Immature natural killer cell (primary cell): ENCODE results near the gene MLPH. TPM values are rescaled to one million over a fixed set of nuclear protein-coding genes. Genes with fewer than 3 reads are reported as not detected.

Experiments used
- DNase-seq, 3 donors: peaks; one replicate each; pipeline ENCODE4 v3.0.0; 2022; ENCODE audit warnings: mixed read lengths in 1 of 3
- H3K27ac Mint-ChIP-seq, 6 donors: one replicate each; pipeline ENCODE4 v1.8.0; 2020; ENCODE audit warnings: mixed read lengths in 6 of 6, mild to moderate bottlenecking in 5 of 6, inconsistent platforms in 4 of 6, moderate library complexity in 3 of 6
- H3K27me3 Mint-ChIP-seq, 3 donors: one replicate each; pipeline ENCODE4 v1.8.0; 2020 to 2021; ENCODE audit warnings: low read depth in 3 of 3, mild to moderate bottlenecking in 3 of 3, mixed read lengths in 3 of 3, moderate library complexity in 3 of 3, inconsistent platforms in 1 of 3
- H3K36me3 Mint-ChIP-seq, 3 donors: one replicate each; pipeline ENCODE4 v1.8.0; 2020; ENCODE audit warnings: mixed read lengths in 3 of 3, inconsistent platforms in 2 of 3, mild to moderate bottlenecking in 2 of 3
- H3K4me1 Mint-ChIP-seq, 2 donors: one replicate each; pipeline ENCODE4 v1.8.0; 2020; ENCODE audit warnings: inconsistent platforms in 2 of 2, mild to moderate bottlenecking in 2 of 2, mixed read lengths in 2 of 2, moderate library complexity in 1 of 2
- H3K4me3 Mint-ChIP-seq, 5 donors: one replicate each; pipeline ENCODE4 v1.8.0; 2020; ENCODE audit warnings: mild to moderate bottlenecking in 5 of 5, mixed read lengths in 5 of 5, inconsistent platforms in 3 of 5, moderate library complexity in 3 of 5
- H3K9me3 Mint-ChIP-seq, 6 donors: one replicate each; pipeline ENCODE4 v1.8.0; 2020; ENCODE audit warnings: mild to moderate bottlenecking in 6 of 6, mixed read lengths in 6 of 6, inconsistent platforms in 4 of 6, moderate library complexity in 3 of 6
- polyA plus RNA-seq, 3 donors: library from polyadenylated mRNA; unstranded; fragments of 300-500 nt; fragmentation: Illumina TruSeq; gene quantifications; one replicate each; pipeline ENCODE4 v1.2.3, GENCODE V29; 2021

MLPH gene
- polyA plus RNA-seq, 3 donors from 2014 or later: not detected

GRCh38 chr2:237505188-237505939 is 18.3 kb downstream of the MLPH start:
- H3K9me3 Mint-ChIP-seq: no peaks in the 10 kb centered on the region
- no peaks in the 10 kb centered on the region for H3K36me3 Mint-ChIP-seq
- H3K4me3 Mint-ChIP-seq: no peak overlapping the region
- no peaks in the 10 kb centered on the region for H3K4me1 Mint-ChIP-seq
- H3K27me3 Mint-ChIP-seq: peaks cover 4 to 20% (median 8%) of the 10 kb centered on the region in 3 donors
- no peak overlapping the region for H3K27ac Mint-ChIP-seq
- DNase-seq: no peak

- no peaks in the 10 kb centered on the region for H3K36me3 Mint-ChIP-seq
- peaks cover 2 to 14% (median 3%) of the 10 kb centered on the region in 3 donors for H3K27me3 Mint-ChIP-seq
- DNase-seq: no peak
- no peaks in the 10 kb centered on the region for H3K9me3 Mint-ChIP-seq
- no peaks in the 10 kb centered on the region for H3K4me1 Mint-ChIP-seq
- H3K27ac Mint-ChIP-seq: no peak overlapping the region
- H3K4me3 Mint-ChIP-seq: no peak overlapping the region
Observed at GRCh38 chr2:237507512-237507911, 20.5 kb downstream of the MLPH start.

DNA sequence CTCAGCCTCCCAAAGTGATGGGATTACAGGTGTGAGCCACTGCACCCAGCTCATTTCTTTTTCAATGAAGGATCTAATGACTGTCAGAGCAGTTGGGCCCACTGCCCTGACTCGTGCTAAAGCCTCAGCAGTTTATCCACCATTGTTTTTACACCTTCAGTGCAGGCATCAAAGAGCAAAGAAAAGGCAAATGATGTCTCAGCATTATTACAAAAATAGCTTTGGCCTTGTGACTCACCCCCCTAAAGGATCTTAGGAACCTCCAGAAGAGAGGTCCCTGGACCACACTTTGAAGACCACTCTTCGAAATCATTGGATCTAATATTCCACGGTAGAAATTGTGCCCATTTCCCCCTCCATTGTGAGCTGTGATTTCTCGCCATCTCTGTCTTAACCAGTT is 21.3 kb downstream of the MLPH start:
- Mint-ChIP-seq H3K36me3 (no peaks in the 10 kb centered on the region), H3K27me3 (peaks cover under 1 to 15% (median 2%) of the 10 kb centered on the region in 3 donors), H3K4me1 (no peaks in the 10 kb centered on the region), H3K4me3 (no peak overlapping the region), H3K27ac (no peak overlapping the region), H3K9me3 (no peaks in the 10 kb centered on the region)
- DNase-seq: no peak

DNA sequence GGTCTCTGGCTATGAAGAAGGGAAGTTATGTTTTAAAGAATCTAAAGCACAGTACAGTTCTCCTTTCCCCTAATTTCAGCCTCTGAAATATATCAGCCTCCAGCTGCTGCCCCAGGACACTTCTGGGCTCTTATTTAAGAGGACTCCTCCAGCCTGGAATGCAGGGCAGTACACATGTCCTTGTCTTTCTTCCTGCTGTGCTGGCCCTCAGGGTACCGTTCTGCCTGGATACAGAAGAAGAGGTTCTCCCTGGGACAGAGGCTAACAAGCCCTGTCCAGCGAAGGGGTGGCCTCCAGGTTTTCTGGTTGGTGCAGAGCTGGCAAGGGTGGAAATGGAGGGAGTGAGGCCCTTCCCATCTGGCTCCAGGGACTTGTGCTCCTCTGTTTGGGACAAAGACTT is 22.1 kb downstream of the MLPH start:
- Mint-ChIP-seq H3K4me1 (no peaks in the 10 kb centered on the region), H3K9me3 (no peaks in the 10 kb centered on the region), H3K27me3 (peaks cover 0 to 12% (median under 1%) of the 10 kb centered on the region in 3 donors), H3K27ac (no peak overlapping the region), H3K36me3 (no peaks in the 10 kb centered on the region), H3K4me3 (no peak overlapping the region)
- no peak for DNase-seq

DNA sequence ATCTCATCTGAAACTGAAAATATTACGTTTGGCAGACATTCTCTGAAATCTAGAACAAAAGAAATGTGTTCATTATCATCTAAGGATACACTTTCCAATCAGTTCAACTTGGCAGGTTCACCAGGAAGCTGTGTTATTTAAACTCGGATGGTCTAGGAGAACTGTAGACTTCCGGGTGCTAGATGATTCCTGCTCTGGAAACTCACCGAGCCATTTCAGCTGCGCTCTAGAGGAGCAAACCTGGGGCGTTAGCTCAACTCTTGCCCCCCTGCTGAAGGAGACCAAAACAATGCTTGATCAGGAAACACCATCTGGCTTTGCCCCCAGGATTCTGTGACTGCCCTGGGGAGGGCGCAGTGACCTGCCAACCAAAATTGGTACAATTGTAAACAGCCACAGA is 22.9 kb downstream of the MLPH start:
- no peak overlapping the region for H3K27ac Mint-ChIP-seq
- no peaks in the 10 kb centered on the region for H3K36me3 Mint-ChIP-seq
- H3K4me1 Mint-ChIP-seq: no peaks in the 10 kb centered on the region
- H3K4me3 Mint-ChIP-seq: no peak overlapping the region
- H3K27me3 Mint-ChIP-seq: peaks cover 0 to 12% (median 4%) of the 10 kb centered on the region in 3 donors
- no peak for DNase-seq
- H3K9me3 Mint-ChIP-seq: no peaks in the 10 kb centered on the region

GRCh38 chr2:237510502-237511217 is 23.6 kb downstream of the MLPH start:
- H3K27ac Mint-ChIP-seq: no peak overlapping the region
- no peaks in the 10 kb centered on the region for H3K36me3 Mint-ChIP-seq
- H3K4me3 Mint-ChIP-seq: no peak overlapping the region
- H3K4me1 Mint-ChIP-seq: no peaks in the 10 kb centered on the region
- peaks cover 0 to 12% (median 4%) of the 10 kb centered on the region in 3 donors for H3K27me3 Mint-ChIP-seq
- no peaks in the 10 kb centered on the region for H3K9me3 Mint-ChIP-seq
- no peak for DNase-seq

- H3K36me3 Mint-ChIP-seq: no peaks in the 10 kb centered on the region
- DNase-seq: no peak
- no peaks in the 10 kb centered on the region for H3K9me3 Mint-ChIP-seq
- peaks cover 0 to 12% (median 4%) of the 10 kb centered on the region in 3 donors for H3K27me3 Mint-ChIP-seq
- H3K27ac Mint-ChIP-seq: no peak overlapping the region
- H3K4me1 Mint-ChIP-seq: no peaks in the 10 kb centered on the region
- H3K4me3 Mint-ChIP-seq: no peak overlapping the region
Observed at GRCh38 chr2:237511433-237511832, 24.4 kb downstream of the MLPH start.

DNA sequence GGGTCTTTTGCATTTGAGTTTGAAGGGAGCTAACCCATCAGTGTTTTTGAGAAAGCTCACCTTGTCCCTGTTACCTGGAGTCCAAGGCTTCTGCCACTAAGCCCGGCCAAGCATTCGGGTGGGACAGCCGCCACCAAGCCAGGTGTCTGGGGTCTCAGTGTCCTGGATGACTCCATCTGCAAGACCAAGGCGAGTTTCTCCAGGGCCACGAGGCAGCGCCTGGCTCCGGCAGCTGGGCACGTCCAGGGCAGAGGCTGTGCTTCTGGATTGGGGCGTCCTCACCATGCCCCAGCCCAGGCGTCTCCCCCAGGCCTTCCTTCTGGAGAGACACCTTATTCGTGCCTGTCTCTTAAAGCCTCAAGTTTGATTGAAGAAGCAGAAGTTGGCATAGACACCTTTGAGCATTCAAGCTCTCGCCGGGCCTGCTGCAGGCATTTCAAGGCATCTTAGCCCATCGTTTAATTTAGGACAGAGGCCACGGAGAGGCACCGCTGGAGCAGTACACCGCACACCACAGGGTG is 24.9 kb downstream of the MLPH start:
- DNase-seq: no peak
- Mint-ChIP-seq H3K27ac (no peak overlapping the region), H3K4me3 (no peak overlapping the region), H3K9me3 (no peaks in the 10 kb centered on the region), H3K27me3 (peaks cover 2 to 12% (median 6%) of the 10 kb centered on the region in 3 donors), H3K4me1 (no peaks in the 10 kb centered on the region), H3K36me3 (no peaks in the 10 kb centered on the region)

DNA sequence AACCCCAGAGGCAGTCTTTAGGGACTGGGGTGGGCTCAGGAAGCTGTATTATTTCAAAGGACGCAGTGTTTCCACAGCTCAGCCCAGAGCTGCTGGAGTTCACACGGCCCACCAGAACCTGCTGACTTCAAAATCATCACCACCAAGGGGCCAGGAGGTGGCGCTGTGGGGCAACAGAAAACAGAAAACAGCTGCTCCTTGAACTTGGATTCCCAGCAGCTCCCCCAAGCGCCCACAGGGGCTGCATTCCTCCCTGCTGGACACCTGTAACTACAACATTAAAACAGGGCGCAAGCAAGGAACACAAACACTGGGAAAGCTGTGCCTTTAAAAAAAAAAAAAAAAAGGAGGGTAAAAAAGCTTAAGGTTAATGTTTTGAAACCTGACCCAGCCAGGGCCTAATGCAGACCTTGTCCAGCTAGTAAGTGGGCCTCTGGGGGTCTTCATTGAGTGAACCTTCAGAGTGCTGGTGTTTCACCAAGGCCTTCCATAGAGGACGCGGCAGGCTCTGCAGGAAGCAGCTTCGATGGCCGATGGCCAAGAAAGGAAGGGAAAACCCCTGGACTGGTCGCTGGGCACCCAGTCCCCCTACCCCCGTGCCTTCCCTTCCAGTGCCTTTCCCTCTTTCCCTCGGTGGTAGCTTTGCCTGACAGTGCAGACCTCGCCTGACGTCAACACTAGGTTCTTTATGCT is 25.9 kb downstream of the MLPH start:
- peak; percentile 64 to 68 (median 65) for DNase-seq
- H3K27me3 Mint-ChIP-seq: peaks cover 2 to 12% (median 7%) of the 10 kb centered on the region in 3 donors
- no peak overlapping the region for H3K27ac Mint-ChIP-seq
- no peak overlapping the region for H3K4me3 Mint-ChIP-seq
- H3K36me3 Mint-ChIP-seq: no peaks in the 10 kb centered on the region
- H3K9me3 Mint-ChIP-seq: no peaks in the 10 kb centered on the region
- no peaks in the 10 kb centered on the region for H3K4me1 Mint-ChIP-seq

GRCh38 chr2:237513693-237514092 is 26.6 kb downstream of the MLPH start:
- DNase-seq: no peak
- Mint-ChIP-seq H3K36me3 (no peaks in the 10 kb centered on the region), H3K4me1 (no peaks in the 10 kb centered on the region), H3K4me3 (no peak overlapping the region), H3K27me3 (peaks cover 2 to 9% (median 7%) of the 10 kb centered on the region in 3 donors), H3K9me3 (no peaks in the 10 kb centered on the region), H3K27ac (no peak overlapping the region)

DNA sequence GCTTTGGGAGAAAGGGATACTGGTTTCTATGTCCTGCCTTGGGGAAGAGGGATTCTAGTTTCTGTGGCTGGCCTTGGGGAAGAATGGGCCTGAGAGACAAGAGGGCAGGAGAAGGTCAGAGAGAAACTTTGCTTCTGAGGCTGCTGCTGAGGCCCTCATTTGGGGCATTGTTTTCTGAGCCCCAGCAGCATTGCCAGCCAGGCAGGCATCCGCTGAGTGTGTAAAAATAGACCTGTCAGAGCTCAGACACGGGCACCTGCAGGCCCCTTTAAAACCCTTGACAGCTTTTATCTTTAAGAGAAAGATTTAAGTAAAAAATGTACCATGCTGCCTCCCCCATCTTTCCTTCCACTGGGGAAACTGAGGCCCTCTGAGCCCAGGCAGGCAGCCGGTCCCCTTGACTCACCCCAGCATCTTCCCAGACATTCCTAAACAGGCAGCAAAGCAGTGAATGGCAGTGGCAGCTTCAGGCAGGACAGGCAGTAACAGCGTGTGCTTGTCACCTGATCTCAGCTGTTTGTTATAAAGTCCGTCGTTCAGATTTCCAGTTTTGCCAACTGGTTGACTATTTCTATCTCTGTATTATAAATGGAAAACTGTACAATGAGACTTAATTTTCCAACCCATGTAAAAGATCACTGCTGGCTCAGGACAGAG is 27.6 kb downstream of the MLPH start:
- no peaks in the 10 kb centered on the region for H3K36me3 Mint-ChIP-seq
- H3K27me3 Mint-ChIP-seq: peaks cover 2 to 7% (median 6%) of the 10 kb centered on the region in 3 donors
- no peak overlapping the region for H3K27ac Mint-ChIP-seq
- no peaks in the 10 kb centered on the region for H3K9me3 Mint-ChIP-seq
- H3K4me1 Mint-ChIP-seq: no peaks in the 10 kb centered on the region
- DNase-seq: no peak
- H3K4me3 Mint-ChIP-seq: no peak overlapping the region

DNA sequence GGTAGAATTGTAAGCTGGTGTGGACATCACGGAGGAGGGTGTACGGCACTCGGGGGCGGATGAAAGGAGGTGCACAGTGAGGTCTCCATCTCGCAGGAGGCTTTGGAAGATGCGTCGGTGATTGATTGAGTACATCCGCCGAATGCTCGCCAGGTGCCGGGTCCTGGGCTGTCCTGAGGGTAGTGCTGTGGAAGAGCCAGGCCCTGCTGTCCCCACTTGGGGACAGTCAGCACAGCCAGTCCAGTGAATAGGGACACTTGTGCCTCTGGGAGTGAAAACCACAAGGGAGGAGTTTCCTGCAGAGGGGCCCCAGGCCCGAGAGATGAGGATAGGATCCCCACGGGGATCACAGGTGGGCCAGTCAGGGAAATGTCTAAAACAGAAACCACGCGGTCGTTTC is 28.1 kb downstream of the MLPH start:
- peaks cover 2 to 7% (median 6%) of the 10 kb centered on the region in 3 donors for H3K27me3 Mint-ChIP-seq
- H3K4me1 Mint-ChIP-seq: no peaks in the 10 kb centered on the region
- H3K36me3 Mint-ChIP-seq: no peaks in the 10 kb centered on the region
- no peak for DNase-seq
- no peak overlapping the region for H3K27ac Mint-ChIP-seq
- H3K4me3 Mint-ChIP-seq: no peak overlapping the region
- H3K9me3 Mint-ChIP-seq: no peaks in the 10 kb centered on the region

- H3K27ac Mint-ChIP-seq: no peak overlapping the region
- no peak overlapping the region for H3K4me3 Mint-ChIP-seq
- no peaks in the 10 kb centered on the region for H3K9me3 Mint-ChIP-seq
- no peak for DNase-seq
- peaks cover 2 to 7% (median 5%) of the 10 kb centered on the region in 3 donors for H3K27me3 Mint-ChIP-seq
- H3K4me1 Mint-ChIP-seq: no peaks in the 10 kb centered on the region
- H3K36me3 Mint-ChIP-seq: no peaks in the 10 kb centered on the region
Observed at GRCh38 chr2:237515621-237516275, 28.7 kb downstream of the MLPH start.
